Measurements from ENCODE around the gene ROBO4. TPM values are rescaled to one million over a fixed set of nuclear protein-coding genes. Genes with fewer than 3 reads are reported as not detected.

Gene ROBO4
- total and polyA plus RNA-seq, 2 of the 13 experiments (the other 11 are each of a cell fraction or from before 2014, with no cell fraction given): 0.07 to 1.1 TPM

- TF ChIP-seq POLR2AphosphoS5 (IDR thresholded peaks at IDR 0.05; ENCODE audit: low read depth, low read length) (peak; percentile 9; the same call in 1 of the 2 replicates), ZNF704 (CRISPR knock-in tag; IDR thresholded peaks at IDR 0.05; ENCODE audit: borderline replicate concordance) (no peak), ZNF607 (CRISPR knock-in tag; IDR thresholded peaks at IDR 0.05; ENCODE audit: borderline replicate concordance) (no peak), ZNF501 (CRISPR knock-in tag; IDR thresholded peaks at IDR 0.05) (no peak), ZBTB20 (CRISPR knock-in tag; IDR thresholded peaks at IDR 0.05; ENCODE audit: borderline replicate concordance, low read depth) (no peak), KLF11 (CRISPR knock-in tag; IDR thresholded peaks at IDR 0.05) (no peak), ARHGAP35 (CRISPR knock-in tag; IDR thresholded peaks at IDR 0.05; ENCODE audit: borderline replicate concordance) (no peak), BHLHE40 (IDR thresholded peaks at IDR 0.05; ENCODE audit: low read length) (no peak), ZNF451 (CRISPR knock-in tag; IDR thresholded peaks at IDR 0.05) (no peak), ZNF441 (CRISPR knock-in tag; IDR thresholded peaks at IDR 0.05; ENCODE audit: borderline replicate concordance) (no peak), DMAP1 (CRISPR knock-in tag; IDR thresholded peaks at IDR 0.05) (no peak), ZNF644 (CRISPR knock-in tag; IDR thresholded peaks at IDR 0.05; ENCODE audit: low read depth) (0 out of 2 replicates have a peak, but pooled peaks have one; percentile 18), XRCC5 (optimal IDR thresholded peaks at IDR 0.05; ENCODE audit: low read length) (no peak), ZNF335 (CRISPR knock-in tag; IDR thresholded peaks at IDR 0.05) (no peak), TAF1 (CRISPR knock-in tag; IDR thresholded peaks at IDR 0.05) (no peak), FOXK2 (IDR thresholded peaks at IDR 0.05) (no peak)
- TF ChIP-seq, protein P1, sequence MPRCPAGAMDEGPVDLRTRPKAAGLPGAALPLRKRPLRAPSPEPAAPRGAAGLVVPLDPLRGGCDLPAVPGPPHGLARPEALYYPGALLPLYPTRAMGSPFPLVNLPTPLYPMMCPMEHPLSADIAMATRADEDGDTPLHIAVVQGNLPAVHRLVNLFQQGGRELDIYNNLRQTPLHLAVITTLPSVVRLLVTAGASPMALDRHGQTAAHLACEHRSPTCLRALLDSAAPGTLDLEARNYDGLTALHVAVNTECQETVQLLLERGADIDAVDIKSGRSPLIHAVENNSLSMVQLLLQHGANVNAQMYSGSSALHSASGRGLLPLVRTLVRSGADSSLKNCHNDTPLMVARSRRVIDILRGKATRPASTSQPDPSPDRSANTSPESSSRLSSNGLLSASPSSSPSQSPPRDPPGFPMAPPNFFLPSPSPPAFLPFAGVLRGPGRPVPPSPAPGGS (CRISPR knock-in tag; IDR thresholded peaks at IDR 0.05): no peak
- TF ChIP-seq, protein P2, sequence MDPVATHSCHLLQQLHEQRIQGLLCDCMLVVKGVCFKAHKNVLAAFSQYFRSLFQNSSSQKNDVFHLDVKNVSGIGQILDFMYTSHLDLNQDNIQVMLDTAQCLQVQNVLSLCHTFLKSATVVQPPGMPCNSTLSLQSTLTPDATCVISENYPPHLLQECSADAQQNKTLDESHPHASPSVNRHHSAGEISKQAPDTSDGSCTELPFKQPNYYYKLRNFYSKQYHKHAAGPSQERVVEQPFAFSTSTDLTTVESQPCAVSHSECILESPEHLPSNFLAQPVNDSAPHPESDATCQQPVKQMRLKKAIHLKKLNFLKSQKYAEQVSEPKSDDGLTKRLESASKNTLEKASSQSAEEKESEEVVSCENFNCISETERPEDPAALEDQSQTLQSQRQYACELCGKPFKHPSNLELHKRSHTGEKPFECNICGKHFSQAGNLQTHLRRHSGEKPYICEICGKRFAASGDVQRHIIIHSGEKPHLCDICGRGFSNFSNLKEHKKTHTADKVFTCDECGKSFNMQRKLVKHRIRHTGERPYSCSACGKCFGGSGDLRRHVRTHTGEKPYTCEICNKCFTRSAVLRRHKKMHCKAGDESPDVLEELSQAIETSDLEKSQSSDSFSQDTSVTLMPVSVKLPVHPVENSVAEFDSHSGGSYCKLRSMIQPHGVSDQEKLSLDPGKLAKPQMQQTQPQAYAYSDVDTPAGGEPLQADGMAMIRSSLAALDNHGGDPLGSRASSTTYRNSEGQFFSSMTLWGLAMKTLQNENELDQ (CRISPR knock-in tag; IDR thresholded peaks at IDR 0.05; ENCODE audit: borderline replicate concordance): no peak
- TF ChIP-seq, protein P3, sequence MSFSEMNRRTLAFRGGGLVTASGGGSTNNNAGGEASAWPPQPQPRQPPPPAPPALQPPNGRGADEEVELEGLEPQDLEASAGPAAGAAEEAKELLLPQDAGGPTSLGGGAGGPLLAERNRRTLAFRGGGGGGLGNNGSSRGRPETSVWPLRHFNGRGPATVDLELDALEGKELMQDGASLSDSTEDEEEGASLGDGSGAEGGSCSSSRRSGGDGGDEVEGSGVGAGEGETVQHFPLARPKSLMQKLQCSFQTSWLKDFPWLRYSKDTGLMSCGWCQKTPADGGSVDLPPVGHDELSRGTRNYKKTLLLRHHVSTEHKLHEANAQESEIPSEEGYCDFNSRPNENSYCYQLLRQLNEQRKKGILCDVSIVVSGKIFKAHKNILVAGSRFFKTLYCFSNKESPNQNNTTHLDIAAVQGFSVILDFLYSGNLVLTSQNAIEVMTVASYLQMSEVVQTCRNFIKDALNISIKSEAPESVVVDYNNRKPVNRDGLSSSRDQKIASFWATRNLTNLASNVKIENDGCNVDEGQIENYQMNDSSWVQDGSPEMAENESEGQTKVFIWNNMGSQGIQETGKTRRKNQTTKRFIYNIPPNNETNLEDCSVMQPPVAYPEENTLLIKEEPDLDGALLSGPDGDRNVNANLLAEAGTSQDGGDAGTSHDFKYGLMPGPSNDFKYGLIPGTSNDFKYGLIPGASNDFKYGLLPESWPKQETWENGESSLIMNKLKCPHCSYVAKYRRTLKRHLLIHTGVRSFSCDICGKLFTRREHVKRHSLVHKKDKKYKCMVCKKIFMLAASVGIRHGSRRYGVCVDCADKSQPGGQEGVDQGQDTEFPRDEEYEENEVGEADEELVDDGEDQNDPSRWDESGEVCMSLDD (CRISPR knock-in tag; IDR thresholded peaks at IDR 0.05; ENCODE audit: borderline replicate concordance): no peak
- TF ChIP-seq, protein P4, sequence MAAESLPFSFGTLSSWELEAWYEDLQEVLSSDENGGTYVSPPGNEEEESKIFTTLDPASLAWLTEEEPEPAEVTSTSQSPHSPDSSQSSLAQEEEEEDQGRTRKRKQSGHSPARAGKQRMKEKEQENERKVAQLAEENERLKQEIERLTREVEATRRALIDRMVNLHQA (CRISPR knock-in tag; IDR thresholded peaks at IDR 0.05): no peak
- TF ChIP-seq, protein P5, sequence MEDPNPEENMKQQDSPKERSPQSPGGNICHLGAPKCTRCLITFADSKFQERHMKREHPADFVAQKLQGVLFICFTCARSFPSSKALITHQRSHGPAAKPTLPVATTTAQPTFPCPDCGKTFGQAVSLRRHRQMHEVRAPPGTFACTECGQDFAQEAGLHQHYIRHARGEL (CRISPR knock-in tag; IDR thresholded peaks at IDR 0.05): no peak
Measured at GRCh38 chr11:124937336-124937935, 39.8 kb upstream of the ROBO4 start (continued).

Data from HepG2 (cell line).